Neuronal stem cell (in vitro differentiated cells): ENCODE data around the gene HDAC4.

ENCODE experiments used
- DNase-seq: peaks from one replicate; pipeline ENCODE4 v3.0.0-alpha.2; 2013; ENCODE audit warnings: low spot score
- H2AFZ ChIP-seq: one replicate; pipeline ENCODE4 v1.6.1; 2013; ENCODE audit warnings: mild to moderate bottlenecking, low read length, inconsistent platforms
- H2AK5ac ChIP-seq: 2 replicates; pipeline ENCODE4 v1.6.1; 2013; ENCODE audit warnings: low read depth, mild to moderate bottlenecking, inconsistent platforms, low read length, moderate library complexity, mixed read lengths
- H2BK120ac ChIP-seq: 2 replicates; pipeline ENCODE4 v1.6.1; 2013; ENCODE audit warnings: low read depth, mild to moderate bottlenecking, inconsistent platforms, low read length, moderate library complexity, mixed read lengths
- H2BK12ac ChIP-seq: one replicate; pipeline ENCODE4 v1.6.1; 2013; ENCODE audit warnings: low read length, inconsistent platforms
- H2BK15ac ChIP-seq: 2 replicates; pipeline ENCODE4 v1.6.1; 2013; ENCODE audit warnings: mild to moderate bottlenecking, low read length, inconsistent platforms, mixed read lengths
- H2BK5ac ChIP-seq: one replicate; pipeline ENCODE4 v1.6.1; 2013; ENCODE audit warnings: inconsistent platforms, mild to moderate bottlenecking, low read length, moderate library complexity
- H3K14ac ChIP-seq: one replicate; pipeline ENCODE4 v1.6.1; 2013; ENCODE audit warnings: low read length, inconsistent platforms
- H3K18ac ChIP-seq: 2 replicates; pipeline ENCODE4 v1.6.1; 2013; ENCODE audit warnings: low read length, inconsistent platforms
- H3K23ac ChIP-seq: 2 replicates; pipeline ENCODE4 v1.6.1; 2013; ENCODE audit warnings: low read depth, mild to moderate bottlenecking, mixed read lengths, low read length, inconsistent platforms; ENCODE audit not compliant: poor library complexity
- H3K27ac ChIP-seq: replicated peaks from 3 replicates; pipeline ENCODE4 v1.5.1; 2013; ENCODE audit warnings: low read length, inconsistent platforms
- H3K27me3 ChIP-seq, 3 experiments: 2 replicates each; pipeline ENCODE4 v1.6.1; 2013; ENCODE audit warnings: low read length in 3 of 3, mild to moderate bottlenecking in 2 of 3, inconsistent platforms in 1 of 3, low read depth in 1 of 3, mixed read lengths in 1 of 3, moderate library complexity in 1 of 3; ENCODE audit not compliant: control insufficient read depth in 3 of 3, insufficient read depth in 3 of 3
- H3K36me3 ChIP-seq, 2 donors: replicated peaks in 1 of 2; 2 replicates each; pipeline ENCODE4 v1.6.1; 2013; ENCODE audit warnings: low read length in 2 of 2; ENCODE audit not compliant: control insufficient read depth in 2 of 2, insufficient read depth in 2 of 2
- H3K4ac ChIP-seq: 2 replicates; pipeline ENCODE4 v1.6.1; 2013; ENCODE audit warnings: inconsistent platforms, mild to moderate bottlenecking, low read length, moderate library complexity
- H3K4me1 ChIP-seq, 2 donors: 1 replicate in 1 of 2; 2 replicates in 1 of 2; pipeline ENCODE4 v1.6.1; 2013; ENCODE audit warnings: low read length in 2 of 2, low read depth in 1 of 2; ENCODE audit not compliant: control insufficient read depth in 2 of 2, insufficient read depth in 1 of 2
- H3K4me2 ChIP-seq: one replicate; pipeline ENCODE4 v1.6.1; 2013; ENCODE audit warnings: mild to moderate bottlenecking, low read length, inconsistent platforms; ENCODE audit not compliant: insufficient read depth, poor library complexity, severe bottlenecking
- H3K4me3 ChIP-seq, 2 donors: 2 replicates each; pipeline ENCODE4 v1.5.1; 2013; ENCODE audit warnings: low read length in 2 of 2, mild to moderate bottlenecking in 2 of 2, inconsistent platforms in 1 of 2, moderate library complexity in 1 of 2
- H3K79me1 ChIP-seq: one replicate; pipeline ENCODE4 v1.6.1; 2013; ENCODE audit warnings: low read depth, mild to moderate bottlenecking, inconsistent platforms, low read length, moderate library complexity
- H3K9ac ChIP-seq: one replicate; pipeline ENCODE4 v1.6.1; 2013; ENCODE audit warnings: mild to moderate bottlenecking, low read depth, low read length, inconsistent platforms; ENCODE audit not compliant: poor library complexity
- H3K9me3 ChIP-seq, 2 donors: replicated peaks in 1 of 2; 2 replicates each; pipeline versions ENCODE3 to v1.6.1; 2013; ENCODE audit warnings: low read length in 2 of 2, mild to moderate bottlenecking in 2 of 2, inconsistent platforms in 1 of 2, low read depth in 1 of 2, mixed read lengths in 1 of 2, moderate library complexity in 1 of 2; ENCODE audit not compliant: control insufficient read depth in 2 of 2, insufficient read depth in 1 of 2
- H4K8ac ChIP-seq: one replicate; pipeline ENCODE4 v1.6.1; 2013; ENCODE audit warnings: low read depth, mild to moderate bottlenecking, inconsistent platforms, low read length, moderate library complexity
- H4K91ac ChIP-seq: one replicate; pipeline ENCODE4 v1.6.1; 2013; ENCODE audit warnings: low read length, low read depth, mild to moderate bottlenecking, inconsistent platforms; ENCODE audit not compliant: poor library complexity
- WGBS, 2 donors: extraction: QIAGEN DNeasy Blood & Tissue Kit; methylation state at CpG; one replicate each; pipeline ENCODE4 v1.1.7; 2013; ENCODE audit warnings: missing lambda C conversion rate in 2 of 2, mixed read lengths in 1 of 2; ENCODE audit not compliant: insufficient read length in 2 of 2, insufficient replicate concordance in 1 of 2; ENCODE audit errors: extremely low coverage in 2 of 2; 5-methylcytosine and 5-hydroxymethylcytosine counted together

Gene HDAC4

GRCh38 chr2:239271471-239271870, 129.3 kb downstream of the HDAC4 start:
- Histone ChIP-seq H3K23ac (no peak overlapping the region), H3K9ac (no peak overlapping the region), H2AK5ac (no peak overlapping the region), H4K91ac (no peak overlapping the region), H2BK5ac (no peak overlapping the region), H3K27me3 (no peaks in the 10 kb centered on the region), H3K4me1 (peaks cover 29% of the 10 kb centered on the region in 2 donors), H3K36me3 (no peaks in the 10 kb centered on the region), H2BK15ac (no peak overlapping the region), H2BK120ac (no peak overlapping the region), H3K4me3 (no peak overlapping the region), H3K4ac (no peak overlapping the region), H2AFZ (no peak overlapping the region), H2BK12ac (no peak overlapping the region), H3K9me3 (no peaks in the 10 kb centered on the region), H3K14ac (no peak overlapping the region), H3K4me2 (no peak overlapping the region), H3K27ac (no peak overlapping the region), H3K79me1 (peaks cover 22% of the 10 kb centered on the region), H3K18ac (peak overlapping the region; percentile 15), H4K8ac (no peak overlapping the region)
- no CpG with 5 or more reads among the region's 11 CpGs for WGBS, 2 donors
- no peak for DNase-seq

GRCh38 chr2:239269916-239270315, 130.9 kb downstream of the HDAC4 start:
- no peak for DNase-seq
- Histone ChIP-seq H3K4me3 (no peak overlapping the region), H3K23ac (no peak overlapping the region), H3K27me3 (no peaks in the 10 kb centered on the region), H3K14ac (no peak overlapping the region), H3K9me3 (no peaks in the 10 kb centered on the region), H3K27ac (no peak overlapping the region), H2AFZ (no peak overlapping the region), H2BK120ac (no peak overlapping the region), H3K4ac (no peak overlapping the region), H4K91ac (no peak overlapping the region), H2BK5ac (no peak overlapping the region), H2AK5ac (no peak overlapping the region), H3K9ac (no peak overlapping the region), H3K4me2 (no peak overlapping the region), H2BK12ac (no peak overlapping the region), H3K18ac (no peak overlapping the region), H3K4me1 (peaks cover 20 to 23% of the 10 kb centered on the region in 2 donors), H3K36me3 (no peaks in the 10 kb centered on the region), H4K8ac (no peak overlapping the region), H3K79me1 (peaks cover 14% of the 10 kb centered on the region), H2BK15ac (no peak overlapping the region)
- no CpG with 5 or more reads among the region's 10 CpGs for whole genome bisulfite sequencing, 2 donors

GRCh38 chr2:239269173-239269885, 131.5 kb downstream of the HDAC4 start:
- Histone ChIP-seq H4K8ac (no peak overlapping the region), H3K79me1 (peaks cover 14% of the 10 kb centered on the region), H4K91ac (no peak overlapping the region), H3K27me3 (no peaks in the 10 kb centered on the region), H2AFZ (no peak overlapping the region), H3K9me3 (no peaks in the 10 kb centered on the region), H3K9ac (no peak overlapping the region), H3K14ac (no peak overlapping the region), H2BK5ac (no peak overlapping the region), H2BK12ac (no peak overlapping the region), H2AK5ac (no peak overlapping the region), H3K18ac (no peak overlapping the region), H3K4me3 (no peak overlapping the region), H3K4ac (no peak overlapping the region), H2BK120ac (no peak overlapping the region), H2BK15ac (no peak overlapping the region), H3K4me1 (peaks cover 19 to 23% of the 10 kb centered on the region in 2 donors), H3K4me2 (no peak overlapping the region), H3K27ac (no peak overlapping the region), H3K36me3 (no peaks in the 10 kb centered on the region), H3K23ac (no peak overlapping the region)
- no peak for DNase-seq
- no CpG with 5 or more reads among the region's 10 CpGs for WGBS, 2 donors

GRCh38 chr2:239268549-239268948, 132.3 kb downstream of the HDAC4 start:
- H3K4me3 ChIP-seq: no peak overlapping the region
- no peak for DNase-seq
- H3K23ac ChIP-seq: no peak overlapping the region
- no peak overlapping the region for H4K91ac ChIP-seq
- H3K14ac ChIP-seq: no peak overlapping the region
- H2AFZ ChIP-seq: no peak overlapping the region
- H3K9me3 ChIP-seq: no peaks in the 10 kb centered on the region
- WGBS, 2 donors: no CpG with 5 or more reads among the region's 3 CpGs
- H3K27me3 ChIP-seq: no peaks in the 10 kb centered on the region
- H3K36me3 ChIP-seq: no peaks in the 10 kb centered on the region
- H3K79me1 ChIP-seq: peaks cover 17% of the 10 kb centered on the region
- H3K9ac ChIP-seq: no peak overlapping the region
- no peak overlapping the region for H2AK5ac ChIP-seq
- no peak overlapping the region for H3K4me2 ChIP-seq
- H2BK15ac ChIP-seq: no peak overlapping the region
- H2BK12ac ChIP-seq: no peak overlapping the region
- no peak overlapping the region for H3K27ac ChIP-seq
- no peak overlapping the region for H4K8ac ChIP-seq
- H3K4me1 ChIP-seq: peaks cover 19 to 23% of the 10 kb centered on the region in 2 donors
- H2BK120ac ChIP-seq: no peak overlapping the region
- no peak overlapping the region for H3K18ac ChIP-seq
- no peak overlapping the region for H3K4ac ChIP-seq
- no peak overlapping the region for H2BK5ac ChIP-seq
